H1 (cell line): ENCODE results near the gene RPUSD1. TPM values are rescaled to one million over a fixed set of nuclear protein-coding genes. Genes with fewer than 3 reads are reported as not detected.

ENCODE experiments used
- CTCF ChIA-PET: fragments of 300-600 bp; sonication (Branson Sonifier 250); formaldehyde crosslinking; loops from one replicate; lab custom pipeline; 2021; ENCODE audit not compliant: partially characterized antibody; lab: Charles Lee
- POLR2A ChIA-PET: fragments of 300-600 bp; sonication (Branson Sonifier 250); formaldehyde crosslinking; loops from one replicate; lab custom pipeline; 2021; ENCODE audit warnings: inconsistent platforms; ENCODE audit not compliant: partially characterized antibody; lab: Charles Lee
- DNase-seq, 2 experiments: peaks; one replicate each; pipeline versions ENCODE4 v3.0.0 to v3.0.0-alpha.2; 2010 to 2022; ENCODE audit warnings: low spot score in 2 of 2, low read depth in 1 of 2, mixed read lengths in 1 of 2
- FAIRE-seq: peaks from 2 replicates; lab custom pipeline; 2011; peaks lifted over from hg19 to GRCh38; lab: Jason Lieb, UNC
- H2AFZ ChIP-seq: 2 replicates; pipeline ENCODE4 v1.8.1; 2012; ENCODE audit warnings: low read length, inconsistent platforms
- H2AK5ac ChIP-seq: 2 replicates; pipeline ENCODE4 v1.6.1; 2013; ENCODE audit warnings: low read depth, low read length
- H2BK120ac ChIP-seq: replicated peaks from 2 replicates; pipeline ENCODE3; 2013; ENCODE audit warnings: low read depth, low read length, inconsistent platforms
- H2BK12ac ChIP-seq: 2 replicates; pipeline ENCODE4 v1.6.1; 2013; ENCODE audit warnings: low read depth, low read length
- H2BK15ac ChIP-seq: 2 replicates; pipeline ENCODE4 v1.6.1; 2013; ENCODE audit warnings: low read length
- H2BK20ac ChIP-seq: 2 replicates; pipeline ENCODE4 v1.6.1; 2013; ENCODE audit warnings: low read length
- H2BK5ac ChIP-seq: 2 replicates; pipeline ENCODE4 v1.6.1; 2013; ENCODE audit warnings: low read depth, low read length
- H3K14ac ChIP-seq: 2 replicates; pipeline ENCODE4 v1.6.1; 2013; ENCODE audit warnings: inconsistent platforms; ENCODE audit not compliant: insufficient read length
- H3K18ac ChIP-seq: 2 replicates; pipeline ENCODE4 v1.6.1; 2013; ENCODE audit warnings: low read length; ENCODE audit errors: extremely low read depth
- H3K23ac ChIP-seq: 2 replicates; pipeline ENCODE4 v1.6.1; 2013; ENCODE audit warnings: inconsistent platforms; ENCODE audit not compliant: insufficient read length
- H3K23me2 ChIP-seq: 2 replicates; pipeline ENCODE4 v1.6.1; 2013; ENCODE audit warnings: low read depth, low read length
- H3K27ac ChIP-seq: 2 replicates; pipeline ENCODE4 v1.6.1; 2011; ENCODE audit warnings: low read depth, low read length, inconsistent platforms
- H3K27me3 ChIP-seq, 4 experiments: replicated peaks in 1 of 4; 1 replicate in 1 of 4; 2 replicates in 3 of 4; pipeline versions ENCODE4 v1.6.1 to v1.8.1; 2011 to 2013; ENCODE audit warnings: low read length in 3 of 4, mild to moderate bottlenecking in 3 of 4, inconsistent platforms in 2 of 4, mixed read lengths in 2 of 4, moderate library complexity in 1 of 4; ENCODE audit not compliant: control insufficient read depth in 3 of 4, insufficient read depth in 3 of 4; ENCODE audit errors: extremely low read depth in 1 of 4
- H3K36me3 ChIP-seq, 4 experiments: 2 replicates each; pipeline versions ENCODE4 v1.6.1 to v1.8.1; 2011 to 2013; ENCODE audit warnings: mild to moderate bottlenecking in 4 of 4, low read length in 3 of 4, moderate library complexity in 2 of 4, control low read depth in 1 of 4, inconsistent platforms in 1 of 4; ENCODE audit not compliant: insufficient read depth in 4 of 4, control insufficient read depth in 2 of 4
- H3K4ac ChIP-seq: replicated peaks from 2 replicates; pipeline ENCODE3; 2013; ENCODE audit warnings: low read length, low read depth, mixed read lengths, inconsistent platforms; ENCODE audit not compliant: insufficient read length
- H3K4me1 ChIP-seq, 4 experiments: replicated peaks in 1 of 4; 1 replicate in 1 of 4; 2 replicates in 3 of 4; pipeline versions ENCODE4 v1.6.1 to v1.8.1; 2011 to 2013; ENCODE audit warnings: low read length in 3 of 4, inconsistent platforms in 2 of 4, mixed read lengths in 1 of 4; ENCODE audit not compliant: insufficient read depth in 4 of 4, control insufficient read depth in 3 of 4
- H3K4me2 ChIP-seq, 2 experiments: 2 replicates each; pipeline versions ENCODE4 v1.6.1 to v1.8.1; 2011 to 2013; ENCODE audit warnings: low read depth in 2 of 2, low read length in 2 of 2, control low read depth in 1 of 2, inconsistent platforms in 1 of 2, mild to moderate bottlenecking in 1 of 2; ENCODE audit not compliant: insufficient read depth in 1 of 2
- H3K4me3 ChIP-seq, 4 experiments: fragments of 200-600, 300-600 bp in 1 of 4; sonication (generic), shearing (Covaris generic), sonication (Bioruptor Twin) in 1 of 4; 2 replicates each; pipeline versions ENCODE4 v1.5.1 to v1.8.1; 2011 to 2016; ENCODE audit warnings: low read length in 4 of 4, low read depth in 3 of 4, control low read depth in 2 of 4, inconsistent platforms in 2 of 4, mild to moderate bottlenecking in 2 of 4, mixed read lengths in 1 of 4, moderate library complexity in 1 of 4; ENCODE audit not compliant: insufficient read depth in 2 of 4; ENCODE audit errors: extremely low read depth in 1 of 4
- H3K56ac ChIP-seq: replicated peaks from 2 replicates; pipeline ENCODE3; 2013; ENCODE audit warnings: low read depth, mild to moderate bottlenecking, mixed read lengths, low read length, inconsistent platforms; ENCODE audit not compliant: insufficient read length
- H3K79me1 ChIP-seq: 2 replicates; pipeline ENCODE4 v1.6.1; 2013; ENCODE audit warnings: low read depth, low read length, control low read depth
- H3K79me2 ChIP-seq, 2 experiments: 2 replicates each; pipeline versions ENCODE4 v1.6.1 to v1.8.1; 2012 to 2013; ENCODE audit warnings: low read length in 2 of 2, mild to moderate bottlenecking in 2 of 2, inconsistent platforms in 1 of 2; ENCODE audit not compliant: insufficient read depth in 2 of 2, control insufficient read depth in 1 of 2
- H3K9ac ChIP-seq, 4 experiments: replicated peaks in 1 of 4; 1 replicate in 1 of 4; 2 replicates in 3 of 4; pipeline versions ENCODE4 v1.6.1 to v1.8.1; 2011 to 2013; ENCODE audit warnings: low read depth in 3 of 4, low read length in 3 of 4, control low read depth in 2 of 4, mild to moderate bottlenecking in 2 of 4, moderate library complexity in 2 of 4, inconsistent platforms in 1 of 4; ENCODE audit errors: extremely low read depth in 1 of 4
- H3K9me3 ChIP-seq, 2 experiments: 2 replicates each; pipeline versions ENCODE4 v1.6.1 to v1.8.1; 2012 to 2013; ENCODE audit warnings: mild to moderate bottlenecking in 2 of 2, moderate library complexity in 2 of 2, control low read depth in 1 of 2, inconsistent platforms in 1 of 2, low read depth in 1 of 2, low read length in 1 of 2, mixed read lengths in 1 of 2; ENCODE audit not compliant: insufficient read depth in 2 of 2
- H4K20me1 ChIP-seq, 2 experiments: replicated peaks in 1 of 2; 2 replicates each; pipeline versions ENCODE3 to v1.8.1; 2011 to 2013; ENCODE audit warnings: inconsistent platforms in 2 of 2, low read length in 2 of 2, mild to moderate bottlenecking in 1 of 2; ENCODE audit not compliant: insufficient read depth in 2 of 2, control insufficient read depth in 1 of 2
- H4K5ac ChIP-seq: 2 replicates; pipeline ENCODE4 v1.6.1; 2013; ENCODE audit warnings: low read length, low read depth, mixed read lengths, inconsistent platforms; ENCODE audit not compliant: insufficient read length
- H4K8ac ChIP-seq: 2 replicates; pipeline ENCODE4 v1.8.0; 2013; ENCODE audit warnings: mild to moderate bottlenecking, moderate library complexity, low read length, inconsistent platforms; ENCODE audit not compliant: insufficient read depth; ENCODE audit errors: extremely low read depth
- H4K91ac ChIP-seq: replicated peaks from 2 replicates; pipeline ENCODE3; 2013; ENCODE audit warnings: low read length, mixed read lengths, inconsistent platforms; ENCODE audit not compliant: insufficient read length
- BCL11A ChIP-seq, 2 experiments: IDR thresholded peaks; one replicate each; pipeline ENCODE4 v1.6.1; 2011; ENCODE audit warnings: low read depth in 2 of 2, low read length in 2 of 2, mild to moderate bottlenecking in 2 of 2
- BRCA1 ChIP-seq: IDR thresholded peaks from 2 replicates; pipeline ENCODE4 v1.6.1; 2012; ENCODE audit warnings: low read depth, low read length, improper control_type of control experiment
- CEBPB ChIP-seq: IDR thresholded peaks from 2 replicates; pipeline ENCODE4 v1.6.1; 2012; ENCODE audit warnings: low read depth, low read length
- HDAC6 ChIP-seq: IDR thresholded peaks from one replicate; pipeline ENCODE4 v1.7.1; 2012; ENCODE audit warnings: low read depth, mild to moderate bottlenecking, inconsistent platforms, low read length, moderate library complexity
- KDM4A ChIP-seq: IDR thresholded peaks from one replicate; pipeline ENCODE4 v1.7.1; 2012; ENCODE audit warnings: low read depth, mild to moderate bottlenecking, moderate library complexity, low read length, inconsistent platforms; ENCODE audit not compliant: severe bottlenecking
- KDM5A ChIP-seq: fragments of 200-600 bp; IDR thresholded peaks from 2 replicates; pipeline ENCODE4 v1.7.1; 2012; ENCODE audit warnings: mild to moderate bottlenecking, low read length, inconsistent platforms, mixed read lengths
- NRF1 ChIP-seq: IDR thresholded peaks from 2 replicates; pipeline ENCODE4 v1.6.1; 2011; ENCODE audit warnings: mild to moderate bottlenecking, low read depth, low read length, improper control_type of control experiment
- RAD21 ChIP-seq, 2 experiments: IDR thresholded peaks in 1 of 2; conservative IDR thresholded peaks in 1 of 2; 2 replicates each; pipeline ENCODE4 v1.6.1; 2011; ENCODE audit warnings: low read depth in 2 of 2, low read length in 2 of 2, improper control_type of control experiment in 1 of 2, inconsistent platforms in 1 of 2, mild to moderate bottlenecking in 1 of 2, moderate library complexity in 1 of 2
- RFX5 ChIP-seq: IDR thresholded peaks from 2 replicates; pipeline ENCODE4 v1.6.1; 2011; ENCODE audit warnings: low read depth, low read length, improper control_type of control experiment, borderline replicate concordance
- TCF12 ChIP-seq: IDR thresholded peaks from 2 replicates; pipeline ENCODE4 v1.6.1; 2011; ENCODE audit warnings: low read depth, mild to moderate bottlenecking, low read length
- WGBS, 2 experiments: shearing (Covaris generic) in 1 of 2; methylation state at CpG; one replicate each; pipeline versions ENCODE4 v1.1.6 to v1.1.7; 2013 to 2015; ENCODE audit warnings: low lambda C conversion rate in 2 of 2, mixed read lengths in 2 of 2, inconsistent platforms in 1 of 2, low coverage in 1 of 2, missing lambda C conversion rate in 1 of 2; ENCODE audit not compliant: insufficient replicate concordance in 2 of 2, insufficient coverage in 1 of 2, insufficient read length in 1 of 2; ENCODE audit errors: extremely low coverage in 1 of 2, missing lambda C conversion rate in 1 of 2; 5-methylcytosine and 5-hydroxymethylcytosine counted together
- polyA plus RNA-seq, 7 experiments: library from polyadenylated mRNA; depleted of rRNA in 3 of 7; stranded (reverse) in 5 of 7; unstranded in 2 of 7; fragments of >200 nt in 5 of 7; fragments of 200-250 nt in 2 of 7; gene quantifications; 1 replicate in 5 of 7; 2 replicates in 1 of 7; 4 replicates in 1 of 7; pipeline versions ENCODE4 v1.2.1 to v1.2.3, GENCODE V29; 2011 to 2013; ENCODE audit warnings: missing spikeins in 2 of 7, mixed read lengths in 2 of 7
- total RNA-seq: library from RNA; stranded (reverse); fragmentation: NEBNext Ultra II Directional; extraction: Animal tissue kit (Norgen Biotek cat#: 25700); gene quantifications from 2 replicates; pipeline ENCODE4 v1.2.1, GENCODE V29; 2021
- TF ChIP-seq, protein P1 (sequence below): IDR thresholded peaks from 2 replicates; pipeline ENCODE4 v1.6.1; 2011; ENCODE audit warnings: low read depth, mild to moderate bottlenecking, low read length; ENCODE audit not compliant: insufficient read depth
- TF ChIP-seq, protein P2 (sequence below): IDR thresholded peaks from 2 replicates; pipeline ENCODE4 v1.6.1; 2011; ENCODE audit warnings: low read length, improper control_type of control experiment

Gene RPUSD1
- total and polyA plus RNA-seq, 2 of the 8 experiments (the other 6 are each of a cell fraction or from before 2014, with no cell fraction given): 32.2 to 61.8 TPM

DNA sequence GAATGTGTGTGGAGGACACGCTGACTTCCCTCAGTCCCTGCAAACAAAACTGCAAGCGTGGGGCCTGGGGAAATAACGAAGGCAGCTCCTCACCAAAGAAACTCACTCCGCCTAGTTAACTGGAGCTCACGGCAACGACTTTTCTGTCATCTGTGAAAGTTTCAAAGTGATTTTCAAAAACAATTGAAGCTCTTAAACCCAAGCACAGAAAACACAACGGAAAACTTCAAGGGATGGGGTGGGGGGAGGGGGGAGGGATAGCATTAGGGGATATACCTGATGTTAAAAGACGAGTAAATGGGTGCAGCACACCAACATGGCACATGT lies 15.5 kb upstream of the RPUSD1 start:
- ChIA-PET CTCF (interaction anchor here (0.5 to 3.9 kb wide), 10 partner anchors 8 to 767 kb away, joined by 3 to 24 read pairs (median 4); no protein-coding TSS in a partner anchor), POLR2A (interaction anchor here (0.8 to 5.6 kb wide), 13 partner anchors 9 to 406 kb away, joined by 3 to 55 read pairs (median 3); partner anchors contain the start of genes ANTKMT, CCDC78, CIAO3 and HAGHL)
- H2BK20ac ChIP-seq: no peak overlapping the region
- H3K9me3 ChIP-seq: no peaks in the 10 kb centered on the region
- H3K79me2 ChIP-seq: peaks cover 0 to 5% of the 10 kb centered on the region in 2 experiments; a peak in 1 of 4 replicates
- DNase-seq (no peak), FAIRE-seq (no peak)
- H2AK5ac ChIP-seq: no peak overlapping the region
- H3K27me3 ChIP-seq: peaks cover 1 to 45% (median 30%) of the 10 kb centered on the region in 4 experiments
- no peak overlapping the region for H2BK12ac ChIP-seq
- H3K23me2 ChIP-seq: peaks cover 3% of the 10 kb centered on the region; the same call in 1 of the 2 replicates
- no peak overlapping the region for H3K27ac ChIP-seq
- H3K4me2 ChIP-seq: no peak overlapping the region
- no peak overlapping the region for H3K18ac ChIP-seq
- no peak overlapping the region for H4K91ac ChIP-seq
- no peak overlapping the region for H3K4ac ChIP-seq
- no peak overlapping the region for H2BK15ac ChIP-seq
- no peak overlapping the region for H2AFZ ChIP-seq
- H4K8ac ChIP-seq: no peak overlapping the region
- no peak overlapping the region for H3K14ac ChIP-seq
- WGBS, 2 experiments: 71% methylated on average over 8 of the region's 8 CpGs; no CpG with 5 or more reads in 1 of the 2 experiments
- no peaks in the 10 kb centered on the region for H3K79me1 ChIP-seq
- peaks cover 0 to 19% (median 7%) of the 10 kb centered on the region in 4 experiments; a peak in 6 of 7 replicates for H3K4me1 ChIP-seq
- H3K23ac ChIP-seq: no peak overlapping the region
- no peak overlapping the region for H3K9ac ChIP-seq
- H3K4me3 ChIP-seq: no peak overlapping the region
- peaks cover 3 to 10% of the 10 kb centered on the region in 2 experiments for H4K20me1 ChIP-seq
- no peak overlapping the region for H2BK120ac ChIP-seq
- no peak overlapping the region for H3K56ac ChIP-seq
- no peaks in the 10 kb centered on the region for H3K36me3 ChIP-seq
- H4K5ac ChIP-seq: no peak overlapping the region
- no peak overlapping the region for H2BK5ac ChIP-seq
- TF ChIP-seq KDM5A (no peak), RAD21 (IDR thresholded peaks at IDR 0.05 in 1 of 2, conservative IDR thresholded peaks at IDR 0.05 in 1 of 2; ENCODE audit: low read depth in 2 of 2, low read length in 2 of 2) (no peak), HDAC6 (no peak), CEBPB (no peak), RFX5 (no peak), BRCA1 (no peak), BCL11A (IDR thresholded peaks at IDR 0.05; ENCODE audit: low read depth in 2 of 2, low read length in 2 of 2) (no peak), KDM4A (no peak), TCF12 (no peak), NRF1 (no peak)
- TF ChIP-seq, protein P1, sequence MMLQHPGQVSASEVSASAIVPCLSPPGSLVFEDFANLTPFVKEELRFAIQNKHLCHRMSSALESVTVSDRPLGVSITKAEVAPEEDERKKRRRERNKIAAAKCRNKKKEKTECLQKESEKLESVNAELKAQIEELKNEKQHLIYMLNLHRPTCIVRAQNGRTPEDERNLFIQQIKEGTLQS: no peak
- TF ChIP-seq, protein P2, sequence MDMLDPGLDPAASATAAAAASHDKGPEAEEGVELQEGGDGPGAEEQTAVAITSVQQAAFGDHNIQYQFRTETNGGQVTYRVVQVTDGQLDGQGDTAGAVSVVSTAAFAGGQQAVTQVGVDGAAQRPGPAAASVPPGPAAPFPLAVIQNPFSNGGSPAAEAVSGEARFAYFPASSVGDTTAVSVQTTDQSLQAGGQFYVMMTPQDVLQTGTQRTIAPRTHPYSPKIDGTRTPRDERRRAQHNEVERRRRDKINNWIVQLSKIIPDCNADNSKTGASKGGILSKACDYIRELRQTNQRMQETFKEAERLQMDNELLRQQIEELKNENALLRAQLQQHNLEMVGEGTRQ: no peak
